HEK293 (cell line): ENCODE measurements around the gene ADD2.

Experiments used
- CTCF ChIA-PET: fragments of 350-600 bp; formaldehyde crosslinking; extraction: SDS; loops from one replicate; lab custom pipeline; 2021; ENCODE audit warnings: antibody characterized with exemption; lab: Yijun Ruan, JAX
- POLR2A ChIA-PET: fragments of 300-600 bp; formaldehyde crosslinking; extraction: SDS; loops from one replicate; lab custom pipeline; 2020; ENCODE audit warnings: antibody characterized with exemption, inconsistent platforms; lab: Yijun Ruan, JAX
- H3K27ac ChIP-seq: fragments of 200-500 bp; sonication (Bioruptor generic); 2 replicates; pipeline ENCODE4 v1.5.1; 2014; ENCODE audit warnings: low read depth, low read length, control low read depth, inconsistent platforms; ENCODE audit errors: extremely low read depth
- H3K36me3 ChIP-seq, 2 experiments: fragments of 200-500 bp in 1 of 2; sonication (Bioruptor generic) in 1 of 2; 1 replicate in 1 of 2; 2 replicates in 1 of 2; pipeline ENCODE4 v1.5.1; 2014 to 2017; ENCODE audit warnings: inconsistent platforms in 2 of 2, low read length in 2 of 2; ENCODE audit not compliant: control insufficient read depth in 2 of 2, insufficient read depth in 1 of 2
- H3K4me1 ChIP-seq: fragments of 200-500 bp; sonication (Bioruptor generic); 2 replicates; pipeline ENCODE4 v1.5.1; 2014; ENCODE audit warnings: mild to moderate bottlenecking, low read length, inconsistent platforms; ENCODE audit not compliant: control insufficient read depth, insufficient read depth
- H3K4me3 ChIP-seq: 2 replicates; pipeline ENCODE4 v1.5.1; 2011; ENCODE audit warnings: low read depth, mild to moderate bottlenecking, control low read depth, low read length, moderate library complexity
- H3K9me3 ChIP-seq: fragments of 200-500 bp; sonication (Bioruptor generic); 2 replicates; pipeline ENCODE4 v1.5.1; 2014; ENCODE audit warnings: low read depth, low read length, inconsistent platforms; ENCODE audit not compliant: control insufficient read depth, insufficient read depth
- GFI1B ChIP-seq: fragments of 450-650 bp; formaldehyde crosslinking; IDR thresholded peaks from 2 replicates; pipeline ENCODE4 v1.5.1; 2016; ENCODE audit warnings: missing biosample characterization, missing genetic modification characterization
- GLI4 ChIP-seq: fragments of 450-650 bp; formaldehyde crosslinking; IDR thresholded peaks from 2 replicates; pipeline ENCODE4 v1.5.1; 2016; ENCODE audit warnings: missing biosample characterization, missing genetic modification characterization
- MEIS1 ChIP-seq: sonication (generic); formaldehyde crosslinking; IDR thresholded peaks from 2 replicates; pipeline ENCODE4 v1.8.1; 2022; ENCODE audit warnings: missing genetic modification reagents, mild to moderate bottlenecking, borderline replicate concordance
- MZF1 ChIP-seq: fragments of 450-650 bp; formaldehyde crosslinking; IDR thresholded peaks from 2 replicates; pipeline ENCODE4 v1.5.1; 2017; ENCODE audit warnings: missing biosample characterization, missing genetic modification characterization, borderline replicate concordance
- WT1 ChIP-seq: fragments of 450-650 bp; formaldehyde crosslinking; IDR thresholded peaks from 2 replicates; pipeline ENCODE4 v1.5.1; 2016; ENCODE audit warnings: missing biosample characterization, missing genetic modification characterization
- ZBTB26 ChIP-seq: fragments of 450-650 bp; formaldehyde crosslinking; optimal IDR thresholded peaks from 2 replicates; pipeline ENCODE3; 2016; ENCODE audit warnings: missing biosample characterization, mild to moderate bottlenecking, missing genetic modification characterization
- ZFHX2 ChIP-seq: fragments of 450-650 bp; formaldehyde crosslinking; conservative IDR thresholded peaks from 2 replicates; pipeline ENCODE4 v1.5.1; 2016; ENCODE audit warnings: missing biosample characterization, missing genetic modification characterization
- ZFP3 ChIP-seq: fragments of 450-650 bp; formaldehyde crosslinking; IDR thresholded peaks from 2 replicates; pipeline ENCODE4 v1.5.1; 2016; ENCODE audit warnings: low read depth, missing biosample characterization, missing genetic modification characterization
- ZNF138 ChIP-seq: fragments of 450-650 bp; formaldehyde crosslinking; IDR thresholded peaks from 2 replicates; pipeline ENCODE4 v1.5.1; 2016; ENCODE audit warnings: missing biosample characterization, missing genetic modification characterization, borderline replicate concordance
- ZNF23 ChIP-seq: fragments of 450-650 bp; formaldehyde crosslinking; IDR thresholded peaks from 2 replicates; pipeline ENCODE4 v1.5.1; 2016; ENCODE audit warnings: missing biosample characterization, missing genetic modification characterization, borderline replicate concordance
- ZNF302 ChIP-seq: fragments of 450-650 bp; formaldehyde crosslinking; IDR thresholded peaks from 2 replicates; pipeline ENCODE4 v1.5.1; 2016; ENCODE audit warnings: missing biosample characterization, missing genetic modification characterization, low read depth
- ZNF324 ChIP-seq: fragments of 450-650 bp; formaldehyde crosslinking; IDR thresholded peaks from 2 replicates; pipeline ENCODE4 v1.5.1; 2016; ENCODE audit warnings: missing biosample characterization, missing genetic modification characterization
- ZNF518A ChIP-seq: fragments of 450-650 bp; formaldehyde crosslinking; conservative IDR thresholded peaks from 2 replicates; pipeline ENCODE4 v1.5.1; 2016; ENCODE audit warnings: low read depth, missing biosample characterization, missing genetic modification characterization
- ZNF548 ChIP-seq: fragments of 450-650 bp; formaldehyde crosslinking; IDR thresholded peaks from 2 replicates; pipeline ENCODE4 v1.5.1; 2016; ENCODE audit warnings: missing biosample characterization, missing genetic modification characterization
- ZNF639 ChIP-seq: fragments of 450-650 bp; formaldehyde crosslinking; IDR thresholded peaks from 2 replicates; pipeline ENCODE4 v1.5.1; 2016; ENCODE audit warnings: missing biosample characterization, missing genetic modification characterization
- ZNF670 ChIP-seq: fragments of 450-650 bp; formaldehyde crosslinking; IDR thresholded peaks from 2 replicates; pipeline ENCODE4 v1.5.1; 2016; ENCODE audit warnings: missing biosample characterization, missing genetic modification characterization, low read depth
- ZNF747 ChIP-seq: fragments of 450-650 bp; formaldehyde crosslinking; IDR thresholded peaks from 2 replicates; pipeline ENCODE4 v1.5.1; 2016; ENCODE audit warnings: missing biosample characterization, missing genetic modification characterization
- ZNF76 ChIP-seq: fragments of 450-650 bp; formaldehyde crosslinking; IDR thresholded peaks from 2 replicates; pipeline ENCODE4; 2016; ENCODE audit warnings: low read depth, missing biosample characterization, missing genetic modification characterization, borderline replicate concordance
- ZNF768 ChIP-seq: fragments of 450-650 bp; formaldehyde crosslinking; IDR thresholded peaks from 2 replicates; pipeline ENCODE4 v1.5.1; 2018; ENCODE audit warnings: missing biosample characterization, mild to moderate bottlenecking, missing genetic modification characterization
- ZNF791 ChIP-seq: fragments of 450-650 bp; formaldehyde crosslinking; IDR thresholded peaks from 2 replicates; pipeline ENCODE4 v1.5.1; 2016; ENCODE audit warnings: missing biosample characterization, missing genetic modification characterization
- ZSCAN30 ChIP-seq: fragments of 450-650 bp; IDR thresholded peaks from 2 replicates; pipeline ENCODE4 v1.5.1; 2018; ENCODE audit warnings: missing biosample characterization, mild to moderate bottlenecking, missing genetic modification characterization, moderate library complexity

The ADD2 gene

GRCh38 chr2:70775141-70775540, 7.1 kb upstream of the ADD2 start:
- Histone ChIP-seq H3K36me3 (no peaks in the 10 kb centered on the region), H3K27ac (no peak overlapping the region), H3K4me3 (no peak overlapping the region), H3K4me1 (no peaks in the 10 kb centered on the region), H3K9me3 (no peaks in the 10 kb centered on the region)
- ChIA-PET CTCF (interaction anchor here (0.7 to 1.3 kb wide), 4 partner anchors 10 to 96 kb away, joined by 3 to 4 read pairs (median 4); no protein-coding TSS in a partner anchor), POLR2A (interaction anchor here (0.7 kb wide), 1 partner anchor 430 kb away, joined by 3 read pairs; no protein-coding TSS in a partner anchor)
- TF ChIP-seq ZFP3 = no peak
- TF ChIP-seq ZNF639 (tag by site-specific recombination) = no peak
- TF ChIP-seq ZNF138 (tag by site-specific recombination) = no peak
- no peak for TF ChIP-seq ZNF548 (tag by site-specific recombination)
- no peak for TF ChIP-seq ZNF324

- POLR2A ChIA-PET = no interaction called here
These were observed 4.6 kb upstream of the ADD2 start for GRCh38 chr2:70772486-70773155.

GRCh38 chr2:70771446-70771845, 3.4 kb upstream of the ADD2 start:
- H3K9me3 ChIP-seq = no peaks in the 10 kb centered on the region
- peaks cover 2% of the 10 kb centered on the region; the same call in 1 of the 2 replicates for H3K4me1 ChIP-seq
- H3K27ac ChIP-seq = no peak overlapping the region
- CTCF ChIA-PET = no interaction called here
- POLR2A ChIA-PET = no interaction called here
- H3K4me3 ChIP-seq = no peak overlapping the region
- no peak for TF ChIP-seq MEIS1
- no peak for TF ChIP-seq ZNF791 (tag by site-specific recombination)
- TF ChIP-seq ZSCAN30 (tag by site-specific recombination) = no peak
- no peak for TF ChIP-seq ZNF76 (tag by site-specific recombination)
- no peak for TF ChIP-seq MZF1
- TF ChIP-seq GFI1B (tag by site-specific recombination) = no peak
- no peak for TF ChIP-seq ZNF548 (tag by site-specific recombination)
- no peak for TF ChIP-seq ZBTB26 (tag by site-specific recombination)
- no peak for TF ChIP-seq ZNF670
- no peak for TF ChIP-seq ZNF768 (tag by site-specific recombination)
- no peak for TF ChIP-seq GLI4 (tag by site-specific recombination)
- no peak for TF ChIP-seq ZNF518A
- no peak for TF ChIP-seq ZFHX2 (tag by site-specific recombination)
- no peaks in the 10 kb centered on the region for H3K36me3 ChIP-seq

More at GRCh38 chr2:70772486-70773155, 4.6 kb upstream of the ADD2 start:
- TF ChIP-seq WT1 (tag by site-specific recombination) (no peak), ZNF23 (tag by site-specific recombination) (no peak), ZNF747 (tag by site-specific recombination) (no peak), ZNF302 (tag by site-specific recombination) (no peak)
- TF ChIP-seq, all 188 proteins: peak for 0
- H3K4me3 ChIP-seq = no peak overlapping the region
- no peaks in the 10 kb centered on the region for H3K9me3 ChIP-seq
- H3K36me3 ChIP-seq = no peaks in the 10 kb centered on the region
- no peak overlapping the region for H3K27ac ChIP-seq
- CTCF ChIA-PET = interaction anchor here (0.6 to 1.4 kb wide), 5 partner anchors 10 to 229 kb away, joined by 3 to 4 read pairs (median 3); no protein-coding TSS in a partner anchor
- H3K4me1 ChIP-seq = no peaks in the 10 kb centered on the region
